Cerebellar nuclear complex (tissue), 1 donor: ENCODE data around the gene KLHL2.
"Not testable (repeated sequence)": the region's sequence is repeated elsewhere in the genome, so short reads cannot be mapped to it uniquely, and the experiment has no call there.

Experiments used
- DNase-seq, 2 experiments: peaks; one replicate each; lab custom pipeline; 2025; lab: John Stamatoyannopoulos, UW

The KLHL2 gene

GRCh38 chr4:165207431-165208220, at the start of gene KLHL2:
TSS of gene KLHL2 (plus strand) at chr4:165207561. CDS start at chr4:165207877, 316 bp downstream.
- DNase-seq, result no peak

- DNase-seq, result no peak
These were observed 48.6 kb upstream of the KLHL2 start for GRCh38 chr4:165158762-165159161.

- DNase-seq, result no peak
These were observed 43.1 kb upstream of the KLHL2 start for GRCh38 chr4:165164257-165164656.

GRCh38 chr4:165166872-165167271, 40.5 kb upstream of the KLHL2 start:
- not testable (repeated sequence) for DNase-seq

GRCh38 chr4:165167650-165168049, 39.7 kb upstream of the KLHL2 start:
- DNase-seq, result no peak

- DNase-seq, result no peak
These were observed 36.5 kb upstream of the KLHL2 start for GRCh38 chr4:165170819-165171218.

- DNase-seq, result not testable (repeated sequence)
These were observed 31.9 kb upstream of the KLHL2 start for GRCh38 chr4:165175470-165175869.

- no peak for DNase-seq
These were observed 31.5 kb upstream of the KLHL2 start for GRCh38 chr4:165175879-165176278.

- no peak for DNase-seq
These were observed 29.4 kb upstream of the KLHL2 start for GRCh38 chr4:165177725-165178666.

GRCh38 chr4:165184220-165184619, 23.1 kb upstream of the KLHL2 start:
- DNase-seq, result no peak

- not testable (repeated sequence) for DNase-seq
These were observed 22.4 kb upstream of the KLHL2 start for GRCh38 chr4:165184998-165185397.

- DNase-seq, result no peak
These were observed 21.9 kb upstream of the KLHL2 start for GRCh38 chr4:165185448-165185847.

GRCh38 chr4:165190591-165191347, 16.6 kb upstream of the KLHL2 start:
- DNase-seq, result no peak

- no peak for DNase-seq
These were observed 16.1 kb upstream of the KLHL2 start for GRCh38 chr4:165191348-165191656.

GRCh38 chr4:165191814-165192499, 15.4 kb upstream of the KLHL2 start:
- DNase-seq, result no peak

GRCh38 chr4:165192500-165192898, 14.9 kb upstream of the KLHL2 start:
- DNase-seq, result no peak

- DNase-seq, result no peak
These were observed 14.4 kb upstream of the KLHL2 start for GRCh38 chr4:165192956-165193355.

- DNase-seq, result no peak
These were observed 13.0 kb upstream of the KLHL2 start for GRCh38 chr4:165194368-165194767.

GRCh38 chr4:165198329-165198728, 9.0 kb upstream of the KLHL2 start:
- DNase-seq, result no peak

GRCh38 chr4:165199286-165199685, 8.1 kb upstream of the KLHL2 start:
- DNase-seq, result no peak

- DNase-seq, result no peak
These were observed 7.6 kb upstream of the KLHL2 start for GRCh38 chr4:165199722-165200121.

- DNase-seq, result no peak
These were observed 5.6 kb upstream of the KLHL2 start for GRCh38 chr4:165201806-165202205.
